HFFc6 (cell line): ENCODE results near the gene TRAK2. TPM values are rescaled to one million over a fixed set of nuclear protein-coding genes. Genes with fewer than 3 reads are reported as not detected.
"Not testable (repeated sequence)": the region's sequence is repeated elsewhere in the genome, so short reads cannot be mapped to it uniquely, and the experiment has no call there.

ENCODE experiments used
- DNase-seq: peaks from one replicate; pipeline ENCODE4 v3.0.0-alpha.2; 2018
- H3K27ac Mint-ChIP-seq: 2 replicates; pipeline ENCODE4 v1.8.0; 2020; ENCODE audit warnings: mild to moderate bottlenecking, mixed read lengths
- H3K27me3 Mint-ChIP-seq: 2 replicates; pipeline ENCODE4 v1.8.0; 2021; ENCODE audit warnings: mild to moderate bottlenecking, moderate library complexity, mixed read lengths; ENCODE audit not compliant: insufficient read depth
- H3K36me3 Mint-ChIP-seq: 2 replicates; pipeline ENCODE4 v1.8.0; 2021; ENCODE audit warnings: low read depth, mixed read lengths
- H3K4me1 Mint-ChIP-seq: 2 replicates; pipeline ENCODE4 v1.8.0; 2020; ENCODE audit warnings: low read depth, mixed read lengths
- H3K4me3 Mint-ChIP-seq: 2 replicates; pipeline ENCODE4 v1.8.0; 2020; ENCODE audit warnings: mild to moderate bottlenecking, moderate library complexity, mixed read lengths
- H3K9me3 Mint-ChIP-seq: 2 replicates; pipeline ENCODE4 v1.8.0; 2020; ENCODE audit warnings: mild to moderate bottlenecking, mixed read lengths
- CTCF ChIP-seq: fragments of 200-600 bp; sonication (generic); IDR thresholded peaks from 2 replicates; pipeline ENCODE4 v1.5.0; 2021; ENCODE audit warnings: antibody characterized with exemption, mild to moderate bottlenecking
- long read RNA-seq: library from polyadenylated mRNA; unstranded; transcript quantifications from one replicate; pipeline ENCODE4 v2.0.0, GENCODE V29; 2019
- total RNA-seq, 6 experiments: library from RNA; stranded (reverse); fragmentation: NEBNext Ultra II Directional; extraction: Animal tissue kit (Norgen Biotek cat#: 25700); gene quantifications; 2 replicates in 1 of 6; 3 replicates in 5 of 6; pipeline ENCODE4 v1.2.3, GENCODE V29; 2021

The TRAK2 gene
- total RNA-seq = 10 to 100 TPM; 43.2 to 55.8 (median 54.0) TPM
- long read RNA-seq, full-length matches to known transcripts = 13 of 30 reads
- long read RNA-seq, partial matches to known transcripts = 5 of 30 reads
- long read RNA-seq, other reads (novel, unspliced or antisense) = 12 of 30 reads

GRCh38 chr2:201451292-201452057 is at the start of gene TRAK2, which contains the start of gene STRADB:
TRAK2 (minus strand) TSS chr2:201451458; CDS start chr2:201420507, 30,951 bp downstream.
STRADB (plus strand) TSS chr2:201451740; CDS start chr2:201454841, 3,101 bp downstream.
- Mint-ChIP-seq H3K27me3 (no peaks in the 10 kb centered on the region; the same call in 1 of the 2 replicates), H3K36me3 (peaks cover 18% of the 10 kb centered on the region), H3K4me1 (peaks cover 56% of the 10 kb centered on the region), H3K27ac (peak within 1 kb of the TSS; percentile 96), H3K9me3 (no peaks in the 10 kb centered on the region), H3K4me3 (peak within 1 kb of the TSS; percentile 99)
- DNase-seq = peak; percentile 96
- peak; percentile 66 for TF ChIP-seq CTCF

- peak; percentile 57 for DNase-seq
- no peak overlapping the region for H3K27ac Mint-ChIP-seq
- H3K36me3 Mint-ChIP-seq = peaks cover 34% of the 10 kb centered on the region
- peaks cover 8% of the 10 kb centered on the region for H3K4me1 Mint-ChIP-seq
- no peak for TF ChIP-seq CTCF
- H3K4me3 Mint-ChIP-seq = no peak overlapping the region
- peaks cover 34% of the 10 kb centered on the region for H3K9me3 Mint-ChIP-seq
- H3K27me3 Mint-ChIP-seq = no peaks in the 10 kb centered on the region; the same call in 1 of the 2 replicates
These were observed 49.3 kb upstream of the TRAK2 start for GRCh38 chr2:201500534-201500933.

- peaks cover 8% of the 10 kb centered on the region for H3K4me1 Mint-ChIP-seq
- H3K27ac Mint-ChIP-seq = no peak overlapping the region
- no peak for DNase-seq
- no peak overlapping the region for H3K4me3 Mint-ChIP-seq
- no peaks in the 10 kb centered on the region for H3K27me3 Mint-ChIP-seq
- peaks cover 10% of the 10 kb centered on the region for H3K36me3 Mint-ChIP-seq
- TF ChIP-seq CTCF = no peak
- peaks cover 6% of the 10 kb centered on the region for H3K9me3 Mint-ChIP-seq
These were observed 45.5 kb upstream of the TRAK2 start for GRCh38 chr2:201496785-201497184.

- Mint-ChIP-seq H3K27me3 (no peaks in the 10 kb centered on the region), H3K27ac (no peak overlapping the region), H3K9me3 (no peaks in the 10 kb centered on the region), H3K36me3 (no peaks in the 10 kb centered on the region), H3K4me1 (no peaks in the 10 kb centered on the region; the same call in 1 of the 2 replicates), H3K4me3 (no peak overlapping the region)
- DNase-seq = no peak
- no peak for TF ChIP-seq CTCF
These were observed 39.0 kb upstream of the TRAK2 start for GRCh38 chr2:201490291-201490690.

GRCh38 chr2:201484805-201485204 is 33.5 kb upstream of the TRAK2 start:
- H3K9me3 Mint-ChIP-seq = no peaks in the 10 kb centered on the region
- H3K27ac Mint-ChIP-seq = no peak overlapping the region
- no peak for DNase-seq
- H3K4me1 Mint-ChIP-seq = peaks cover 7% of the 10 kb centered on the region; the same call in 1 of the 2 replicates
- no peak overlapping the region for H3K4me3 Mint-ChIP-seq
- H3K36me3 Mint-ChIP-seq = peaks cover 21% of the 10 kb centered on the region
- H3K27me3 Mint-ChIP-seq = no peaks in the 10 kb centered on the region
- no peak for TF ChIP-seq CTCF

GRCh38 chr2:201483758-201484157 is 32.5 kb upstream of the TRAK2 start:
- H3K9me3 Mint-ChIP-seq, H3K27ac Mint-ChIP-seq, H3K4me3 Mint-ChIP-seq, DNase-seq, H3K27me3 Mint-ChIP-seq, H3K4me1 Mint-ChIP-seq: not testable (repeated sequence)
- H3K36me3 Mint-ChIP-seq = peaks cover 21% of the 10 kb centered on the region
